ENCODE results near the gene SDCCAG8. TPM values are rescaled to one million over a fixed set of nuclear protein-coding genes. Genes with fewer than 3 reads are reported as not detected.

Gene SDCCAG8
- total and polyA plus RNA-seq, 10 donors: 14.8 to 79.3 (median 46.5) TPM

- Histone ChIP-seq H3K27me3 (replicated peaks in 1 of 7) (no peaks in the 10 kb centered on the region), H3K4me1 (peaks cover 17 to 86% (median 54%) of the 10 kb centered on the region in 6 donors), H3K36me3 (no peaks in the 10 kb centered on the region), H3K27ac (peak overlapping the region in 1 of 8 donors; percentile 19), H3K9me3 (no peaks in the 10 kb centered on the region), H3K4me3 (no peak overlapping the region)
- no peak for TF ChIP-seq POLR2A (IDR thresholded peaks at IDR 0.05)
- TF ChIP-seq CTCF (IDR thresholded peaks at IDR 0.05 in 8 of 11, conservative IDR thresholded peaks at IDR 0.05 in 3 of 11): no peak
- no peak for TF ChIP-seq POLR2AphosphoS5 (IDR thresholded peaks at IDR 0.05)
- no peak for DNase-seq
- 76 to 90% (median 88%) methylated on average over 1 of the region's 1 CpG for WGBS, 5 donors
- intact Hi-C loops (cut with DNase I; ENCODE audit: low total_unique reads): no loop called here
Measured at GRCh38 chr1:243251539-243251938, 4.3 kb upstream of the SDCCAG8 start.

GRCh38 chr1:243253211-243253925 is 2.5 kb upstream of the SDCCAG8 start:
- peaks cover 22 to 86% (median 57%) of the 10 kb centered on the region in 6 donors for H3K4me1 ChIP-seq

GRCh38 chr1:243253926-243254232 is 2.0 kb upstream of the SDCCAG8 start:
- DNase-seq: no peak
- H3K9me3 ChIP-seq: no peaks in the 10 kb centered on the region
- H3K36me3 ChIP-seq: no peaks in the 10 kb centered on the region
- no peak for TF ChIP-seq POLR2A (IDR thresholded peaks at IDR 0.05)
- no peak for TF ChIP-seq CTCF (IDR thresholded peaks at IDR 0.05 in 8 of 11, conservative IDR thresholded peaks at IDR 0.05 in 3 of 11)
- TF ChIP-seq POLR2AphosphoS5 (IDR thresholded peaks at IDR 0.05): no peak
- peaks cover 22 to 86% (median 55%) of the 10 kb centered on the region in 6 donors for H3K4me1 ChIP-seq
- H3K27me3 ChIP-seq (replicated peaks in 1 of 7): no peaks in the 10 kb centered on the region
- H3K27ac ChIP-seq: peak overlapping the region; percentile 97 to 99 (median 98)
- 5 to 9% (median 6%) methylated on average over 4 of the region's 4 CpGs for WGBS, 5 donors
- peak overlapping the region; percentile 44 to 97 (median 80) for H3K4me3 ChIP-seq
- intact Hi-C loops (cut with DNase I; ENCODE audit: low total_unique reads): no loop called here

More at GRCh38 chr1:243253211-243253925, 2.5 kb upstream of the SDCCAG8 start:
- 10 to 16% (median 11%) methylated on average over 8 of the region's 8 CpGs for WGBS, 5 donors
- DNase-seq: no peak
- H3K36me3 ChIP-seq: no peaks in the 10 kb centered on the region
- intact Hi-C loops (cut with DNase I; ENCODE audit: low total_unique reads): no loop called here
- no peaks in the 10 kb centered on the region for H3K27me3 ChIP-seq (replicated peaks in 1 of 7)
- peak overlapping the region; percentile 97 to 99 (median 98) for H3K27ac ChIP-seq
- no peak for TF ChIP-seq POLR2AphosphoS5 (IDR thresholded peaks at IDR 0.05)
- no peak for TF ChIP-seq CTCF (IDR thresholded peaks at IDR 0.05 in 8 of 11, conservative IDR thresholded peaks at IDR 0.05 in 3 of 11)
- TF ChIP-seq POLR2A (IDR thresholded peaks at IDR 0.05): no peak
- no peaks in the 10 kb centered on the region for H3K9me3 ChIP-seq
- H3K4me3 ChIP-seq: peak overlapping the region; percentile 44 to 97 (median 80)

- H3K36me3 ChIP-seq: no peaks in the 10 kb centered on the region
- no peaks in the 10 kb centered on the region for H3K27me3 ChIP-seq (replicated peaks in 1 of 7)
- H3K27ac ChIP-seq: peak overlapping the region; percentile 97 to 99 (median 98)
- DNase-seq: no peak
- peaks cover 22 to 81% (median 54%) of the 10 kb centered on the region in 6 donors for H3K4me1 ChIP-seq
- peak overlapping the region; percentile 44 to 97 (median 80) for H3K4me3 ChIP-seq
- intact Hi-C loops (cut with DNase I; ENCODE audit: low total_unique reads): no loop called here
- WGBS, 5 donors: 0 to 1% (median 1%) methylated on average over 19 to 50 of the region's 50 CpGs
- H3K9me3 ChIP-seq: no peaks in the 10 kb centered on the region
- TF ChIP-seq CTCF (IDR thresholded peaks at IDR 0.05 in 8 of 11, conservative IDR thresholded peaks at IDR 0.05 in 3 of 11) (no peak), POLR2A (IDR thresholded peaks at IDR 0.05) (no peak), POLR2AphosphoS5 (IDR thresholded peaks at IDR 0.05) (peak in 2 of 3 donors; percentile 63 to 67)
Measured at GRCh38 chr1:243254233-243254926, 1.5 kb upstream of the SDCCAG8 start.

All from spleen (tissue), 11 donors.